Measurements from ENCODE around the gene KCTD1.

DNA sequence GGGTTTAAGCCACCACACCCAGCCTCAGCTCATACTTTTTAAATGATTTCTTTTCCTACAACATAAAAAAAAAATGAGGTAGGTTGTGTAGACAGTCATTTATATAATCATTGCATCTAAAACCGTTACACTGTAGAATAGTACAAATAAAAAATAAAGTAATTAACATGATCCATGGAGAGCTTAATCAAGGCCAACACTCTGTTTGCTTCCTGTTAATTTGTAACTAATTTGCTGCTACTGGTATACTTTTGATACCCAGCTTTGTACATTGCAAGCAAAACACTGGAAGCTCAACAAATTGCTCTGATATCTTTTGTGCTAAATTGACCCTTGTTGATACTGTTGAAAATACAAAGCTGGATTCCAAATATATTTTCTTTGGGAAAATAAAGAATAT, 20.2 kb upstream of the KCTD1 start:
- TF ChIP-seq, protein P1, sequence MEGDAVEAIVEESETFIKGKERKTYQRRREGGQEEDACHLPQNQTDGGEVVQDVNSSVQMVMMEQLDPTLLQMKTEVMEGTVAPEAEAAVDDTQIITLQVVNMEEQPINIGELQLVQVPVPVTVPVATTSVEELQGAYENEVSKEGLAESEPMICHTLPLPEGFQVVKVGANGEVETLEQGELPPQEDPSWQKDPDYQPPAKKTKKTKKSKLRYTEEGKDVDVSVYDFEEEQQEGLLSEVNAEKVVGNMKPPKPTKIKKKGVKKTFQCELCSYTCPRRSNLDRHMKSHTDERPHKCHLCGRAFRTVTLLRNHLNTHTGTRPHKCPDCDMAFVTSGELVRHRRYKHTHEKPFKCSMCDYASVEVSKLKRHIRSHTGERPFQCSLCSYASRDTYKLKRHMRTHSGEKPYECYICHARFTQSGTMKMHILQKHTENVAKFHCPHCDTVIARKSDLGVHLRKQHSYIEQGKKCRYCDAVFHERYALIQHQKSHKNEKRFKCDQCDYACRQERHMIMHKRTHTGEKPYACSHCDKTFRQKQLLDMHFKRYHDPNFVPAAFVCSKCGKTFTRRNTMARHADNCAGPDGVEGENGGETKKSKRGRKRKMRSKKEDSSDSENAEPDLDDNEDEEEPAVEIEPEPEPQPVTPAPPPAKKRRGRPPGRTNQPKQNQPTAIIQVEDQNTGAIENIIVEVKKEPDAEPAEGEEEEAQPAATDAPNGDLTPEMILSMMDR (conservative IDR thresholded peaks at IDR 0.05): no peak
- TF ChIP-seq ZFX (IDR thresholded peaks at IDR 0.05): no peak
